22Rv1 (cell line): Measurements from ENCODE around the gene MAGEA2.
"Not testable (repeated sequence)": the region's sequence is repeated elsewhere in the genome, so short reads cannot be mapped to it uniquely, and the experiment has no call there.

Experiments used
- H3K27ac ChIP-seq: fragments of 450-650 bp; 2 replicates; pipeline ENCODE4 v1.5.1; 2017
- CTCF ChIP-seq: fragments of 450-650 bp; IDR thresholded peaks from 2 replicates; pipeline ENCODE4 v1.5.1; 2017; ENCODE audit warnings: mild to moderate bottlenecking
- ZFX ChIP-seq: fragments of 450-650 bp; IDR thresholded peaks from 2 replicates; pipeline ENCODE4 v1.6.1; 2017; ENCODE audit warnings: antibody characterized with exemption, borderline replicate concordance

Gene MAGEA2

GRCh38 chrX:152753686-152754650 lies at the start of gene MAGEA2:
Gene MAGEA2 (minus strand): TSS chrX:152753842. CDS start chrX:152751363, 2,479 bp downstream.
- not testable (repeated sequence) for H3K27ac ChIP-seq

- TF ChIP-seq CTCF (no peak), ZFX (no peak)
- H3K27ac ChIP-seq: no peak overlapping the region
These were observed 45.3 kb upstream of the MAGEA2 start for GRCh38 chrX:152798945-152799344.

- H3K27ac ChIP-seq: not testable (repeated sequence)
These were observed 33.4 kb upstream of the MAGEA2 start for GRCh38 chrX:152787062-152787461.

- H3K27ac ChIP-seq: not testable (repeated sequence)
These were observed 16.1 kb upstream of the MAGEA2 start, which contains the start of gene MAGEA6 for GRCh38 chrX:152769549-152770289. Gene MAGEA6 (minus strand): TSS chrX:152769689. CDS start chrX:152767650, 2,039 bp downstream.

- not testable (repeated sequence) for H3K27ac ChIP-seq
These were observed 12.9 kb upstream of the MAGEA2 start for GRCh38 chrX:152766562-152766961.

- H3K27ac ChIP-seq: not testable (repeated sequence)
These were observed 7.9 kb upstream of the MAGEA2 start for GRCh38 chrX:152761582-152761981.

- H3K27ac ChIP-seq: not testable (repeated sequence)
These were observed 5.9 kb upstream of the MAGEA2 start for GRCh38 chrX:152759544-152759943.

- not testable (repeated sequence) for H3K27ac ChIP-seq
These were observed 5.3 kb upstream of the MAGEA2 start, which contains the start of gene CSAG3 for GRCh38 chrX:152758918-152759317. Gene CSAG3 (plus strand): TSS chrX:152759218.

- not testable (repeated sequence) for H3K27ac ChIP-seq
These were observed 1.2 kb upstream of the MAGEA2 start for GRCh38 chrX:152754871-152755270.

- TF ChIP-seq ZFX: no peak
- TF ChIP-seq CTCF: no peak
- no peak overlapping the region for H3K27ac ChIP-seq
These were observed 15.1 kb downstream of the MAGEA2 start for GRCh38 chrX:152738560-152738959.

GRCh38 chrX:152736528-152736927 lies 17.1 kb downstream of the MAGEA2 start:
- not testable (repeated sequence) for H3K27ac ChIP-seq

GRCh38 chrX:152735860-152736511 lies 17.7 kb downstream of the MAGEA2 start:
- TF ChIP-seq CTCF (no peak), ZFX (no peak)
- H3K27ac ChIP-seq: no peak overlapping the region
